MM.1S (cell line): ENCODE data around the gene TCEAL9.

Experiments used
- DNase-seq: peaks from one replicate; pipeline ENCODE4 v3.0.0-alpha.2; 2015
- H2AFZ ChIP-seq: fragments of 300-600 bp; sonication (generic); 2 replicates; pipeline ENCODE4 v1.6.0; 2016; ENCODE audit warnings: antibody characterized with exemption, low read length
- H3F3A ChIP-seq: fragments of 300-600 bp; sonication (generic); 2 replicates; pipeline ENCODE4 v1.6.1; 2016; ENCODE audit warnings: mild to moderate bottlenecking, antibody characterized with exemption, low read length, moderate library complexity, mixed read lengths; ENCODE audit not compliant: insufficient read depth
- H3K27ac ChIP-seq: fragments of 300-600 bp; sonication (generic); 2 replicates; pipeline ENCODE4 v1.5.1; 2016; ENCODE audit warnings: mild to moderate bottlenecking, low read length
- H3K27me3 ChIP-seq: fragments of 300-600 bp; sonication (generic); replicated peaks from 2 replicates; pipeline ENCODE4 v1.6.0; 2016; ENCODE audit warnings: low read length; ENCODE audit not compliant: insufficient read depth
- H3K36me3 ChIP-seq: fragments of 300-600 bp; sonication (generic); replicated peaks from 2 replicates; pipeline ENCODE4 v1.6.1; 2016; ENCODE audit warnings: mild to moderate bottlenecking, low read length, mixed read lengths; ENCODE audit not compliant: insufficient read depth
- H3K4me1 ChIP-seq: fragments of 300-600 bp; sonication (generic); 2 replicates; pipeline ENCODE4 v1.6.1; 2016; ENCODE audit warnings: low read length, mixed read lengths
- H3K4me2 ChIP-seq: fragments of 300-600 bp; sonication (generic); 2 replicates; pipeline ENCODE4 v1.6.0; 2016; ENCODE audit warnings: low read depth, low read length
- H3K4me3 ChIP-seq: fragments of 300-600 bp; sonication (generic); 2 replicates; pipeline ENCODE4 v1.5.1; 2016; ENCODE audit warnings: low read length, mixed read lengths
- H3K79me2 ChIP-seq: fragments of 300-600 bp; sonication (generic); 2 replicates; pipeline ENCODE4 v1.6.1; 2016; ENCODE audit warnings: mixed run types, low read length, mixed read lengths
- H3K9ac ChIP-seq: fragments of 300-600 bp; sonication (generic); 2 replicates; pipeline ENCODE4 v1.6.1; 2016; ENCODE audit warnings: low read length, mixed read lengths
- H3K9me2 ChIP-seq: fragments of 300-600 bp; sonication (generic); replicated peaks from 2 replicates; pipeline ENCODE4 v1.6.1; 2016; ENCODE audit warnings: mild to moderate bottlenecking, low read length, mixed read lengths; ENCODE audit not compliant: insufficient read depth
- H3K9me3 ChIP-seq: fragments of 300-600 bp; sonication (generic); replicated peaks from 2 replicates; pipeline ENCODE4 v1.6.1; 2016; ENCODE audit warnings: mild to moderate bottlenecking, low read length, mixed read lengths; ENCODE audit not compliant: insufficient read depth
- H4K20me1 ChIP-seq: fragments of 300-600 bp; sonication (generic); 2 replicates; pipeline ENCODE4 v1.6.1; 2016; ENCODE audit warnings: mild to moderate bottlenecking, low read length, moderate library complexity, mixed read lengths; ENCODE audit not compliant: insufficient read depth
- EZH2 ChIP-seq: fragments of 300-600 bp; sonication (generic); optimal IDR thresholded peaks from 2 replicates; pipeline ENCODE3; 2017; ENCODE audit warnings: low read depth, mild to moderate bottlenecking, antibody characterized with exemption, low read length, mixed read lengths
- EZH2phosphoT487 ChIP-seq: fragments of 300-600 bp; sonication (generic); IDR thresholded peaks from 2 replicates; pipeline ENCODE4 v1.6.1; 2018; ENCODE audit warnings: antibody characterized with exemption, low read length
- TF ChIP-seq, protein P1 (sequence below): fragments of 300-600 bp; sonication (generic); IDR thresholded peaks from 2 replicates; pipeline ENCODE4 v1.5.1; 2016; ENCODE audit warnings: antibody characterized with exemption, low read length, mixed read lengths

TCEAL9 gene

DNA sequence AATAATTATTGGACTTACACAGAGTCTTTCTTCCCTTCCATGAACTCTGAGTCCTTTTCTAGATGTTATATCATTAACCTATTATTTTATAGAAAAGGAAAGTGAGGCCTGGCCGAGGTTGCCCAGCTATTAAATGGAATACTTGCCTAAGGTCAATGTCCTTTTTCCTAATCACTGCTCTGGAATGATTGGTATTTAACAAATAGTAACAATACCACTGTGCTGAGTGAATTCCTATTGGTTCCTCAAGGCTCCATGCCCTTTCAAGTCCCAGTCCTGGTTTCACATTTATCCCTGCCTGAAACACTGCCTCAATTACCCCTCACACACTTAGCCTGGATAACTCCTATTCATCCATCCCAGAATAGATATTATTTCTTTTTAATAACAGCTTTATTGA, 6.2 kb downstream of the TCEAL9 start:
- Histone ChIP-seq H3K9me3 (no peaks in the 10 kb centered on the region), H3K36me3 (no peaks in the 10 kb centered on the region), H4K20me1 (no peaks in the 10 kb centered on the region), H3K79me2 (no peaks in the 10 kb centered on the region), H3F3A (no peaks in the 10 kb centered on the region), H3K27me3 (no peaks in the 10 kb centered on the region), H3K27ac (no peak overlapping the region), H3K9me2 (no peaks in the 10 kb centered on the region), H3K4me2 (no peak overlapping the region), H2AFZ (no peak overlapping the region), H3K9ac (no peak overlapping the region), H3K4me3 (no peak overlapping the region), H3K4me1 (no peaks in the 10 kb centered on the region)
- no peak for DNase-seq
- no peak for TF ChIP-seq EZH2phosphoT487
- TF ChIP-seq, protein P1, sequence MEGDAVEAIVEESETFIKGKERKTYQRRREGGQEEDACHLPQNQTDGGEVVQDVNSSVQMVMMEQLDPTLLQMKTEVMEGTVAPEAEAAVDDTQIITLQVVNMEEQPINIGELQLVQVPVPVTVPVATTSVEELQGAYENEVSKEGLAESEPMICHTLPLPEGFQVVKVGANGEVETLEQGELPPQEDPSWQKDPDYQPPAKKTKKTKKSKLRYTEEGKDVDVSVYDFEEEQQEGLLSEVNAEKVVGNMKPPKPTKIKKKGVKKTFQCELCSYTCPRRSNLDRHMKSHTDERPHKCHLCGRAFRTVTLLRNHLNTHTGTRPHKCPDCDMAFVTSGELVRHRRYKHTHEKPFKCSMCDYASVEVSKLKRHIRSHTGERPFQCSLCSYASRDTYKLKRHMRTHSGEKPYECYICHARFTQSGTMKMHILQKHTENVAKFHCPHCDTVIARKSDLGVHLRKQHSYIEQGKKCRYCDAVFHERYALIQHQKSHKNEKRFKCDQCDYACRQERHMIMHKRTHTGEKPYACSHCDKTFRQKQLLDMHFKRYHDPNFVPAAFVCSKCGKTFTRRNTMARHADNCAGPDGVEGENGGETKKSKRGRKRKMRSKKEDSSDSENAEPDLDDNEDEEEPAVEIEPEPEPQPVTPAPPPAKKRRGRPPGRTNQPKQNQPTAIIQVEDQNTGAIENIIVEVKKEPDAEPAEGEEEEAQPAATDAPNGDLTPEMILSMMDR: no peak

DNA sequence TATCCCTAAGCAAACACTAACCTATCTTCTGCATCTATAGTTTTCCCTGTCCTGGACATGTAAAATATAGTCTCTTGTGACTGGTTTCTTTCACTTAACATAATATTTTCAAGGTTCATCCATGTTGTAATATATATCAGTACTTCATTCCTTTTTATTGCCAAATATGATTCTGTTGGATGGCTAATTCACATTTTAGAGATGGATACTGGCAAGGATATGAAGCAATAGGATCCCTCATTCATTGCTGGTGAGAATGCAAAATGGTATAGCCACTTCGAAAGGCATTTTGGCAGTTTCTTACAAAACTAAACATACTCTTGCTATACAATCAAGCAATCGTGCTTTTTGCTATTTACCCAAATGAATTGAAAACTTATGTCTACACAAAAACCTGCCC, 6.7 kb downstream of the TCEAL9 start:
- H4K20me1 ChIP-seq: no peaks in the 10 kb centered on the region
- no peaks in the 10 kb centered on the region for H3K4me1 ChIP-seq
- no peaks in the 10 kb centered on the region for H3K36me3 ChIP-seq
- DNase-seq: no peak
- H3K9me2 ChIP-seq: no peaks in the 10 kb centered on the region
- H3K4me2 ChIP-seq: no peak overlapping the region
- no peak overlapping the region for H3K4me3 ChIP-seq
- no peaks in the 10 kb centered on the region for H3K79me2 ChIP-seq
- TF ChIP-seq, protein P1: no peak
- TF ChIP-seq EZH2: no peak
- no peaks in the 10 kb centered on the region for H3K9me3 ChIP-seq
- no peak overlapping the region for H3K27ac ChIP-seq
- H3K9ac ChIP-seq: no peak overlapping the region
- no peaks in the 10 kb centered on the region for H3F3A ChIP-seq
- H2AFZ ChIP-seq: no peak overlapping the region
- H3K27me3 ChIP-seq: no peaks in the 10 kb centered on the region

DNA sequence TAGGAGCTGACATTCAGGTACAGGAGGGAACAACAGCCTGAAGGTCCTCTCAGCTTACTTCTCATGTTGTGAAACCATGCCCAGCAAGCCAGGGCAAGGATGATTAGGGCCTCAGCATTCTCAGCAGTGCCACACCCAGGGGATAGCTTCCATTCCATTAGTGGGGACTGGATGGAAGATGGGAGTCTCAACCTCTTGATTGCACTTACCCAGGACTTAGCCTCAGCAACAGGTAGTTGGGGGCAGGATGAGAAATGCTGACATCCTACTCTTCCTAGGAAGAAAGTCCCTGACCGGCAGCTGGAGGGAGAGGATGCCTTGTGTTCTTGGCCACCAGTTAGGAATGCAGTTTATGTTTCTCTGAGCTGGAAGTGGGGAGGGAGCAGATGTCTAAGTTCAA, 11.2 kb downstream of the TCEAL9 start:
- Histone ChIP-seq H3K4me2 (no peak overlapping the region), H2AFZ (no peak overlapping the region), H3K79me2 (no peaks in the 10 kb centered on the region), H3K27me3 (no peaks in the 10 kb centered on the region), H3K4me3 (no peak overlapping the region), H3K36me3 (no peaks in the 10 kb centered on the region), H3F3A (no peaks in the 10 kb centered on the region), H3K27ac (no peak overlapping the region), H3K9ac (no peak overlapping the region), H3K4me1 (no peaks in the 10 kb centered on the region), H4K20me1 (no peaks in the 10 kb centered on the region), H3K9me2 (no peaks in the 10 kb centered on the region), H3K9me3 (no peaks in the 10 kb centered on the region)
- DNase-seq: no peak
- TF ChIP-seq EZH2: no peak
- no peak for TF ChIP-seq EZH2phosphoT487
- TF ChIP-seq, protein P1: no peak

DNA sequence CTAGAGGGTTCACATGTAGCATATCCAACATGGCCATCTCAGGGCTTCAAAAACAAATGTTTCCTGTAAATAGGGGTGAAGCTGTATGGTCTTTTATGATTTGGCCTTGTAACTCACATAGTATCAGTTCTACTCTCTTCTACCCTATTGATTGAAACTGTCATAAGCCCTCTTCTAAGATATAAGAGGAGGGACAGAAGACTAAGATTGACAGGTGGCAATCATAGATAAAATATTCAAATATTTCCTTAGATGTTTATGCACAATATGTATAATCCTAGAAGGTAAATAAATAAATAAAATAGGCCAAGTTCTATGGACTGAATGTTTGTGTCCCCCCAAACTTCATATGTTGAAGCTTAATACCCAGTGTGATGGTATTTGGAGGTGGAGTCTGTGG, 13.2 kb downstream of the TCEAL9 start:
- no peaks in the 10 kb centered on the region for H3K9me3 ChIP-seq
- no peaks in the 10 kb centered on the region for H3K79me2 ChIP-seq
- no peaks in the 10 kb centered on the region for H3K9me2 ChIP-seq
- H3K36me3 ChIP-seq: no peaks in the 10 kb centered on the region
- no peak overlapping the region for H3K4me3 ChIP-seq
- H3F3A ChIP-seq: no peaks in the 10 kb centered on the region
- DNase-seq: no peak
- H2AFZ ChIP-seq: no peak overlapping the region
- H3K9ac ChIP-seq: no peak overlapping the region
- no peak overlapping the region for H3K27ac ChIP-seq
- no peaks in the 10 kb centered on the region for H3K27me3 ChIP-seq
- no peaks in the 10 kb centered on the region for H3K4me1 ChIP-seq
- H4K20me1 ChIP-seq: no peaks in the 10 kb centered on the region
- no peak overlapping the region for H3K4me2 ChIP-seq
- TF ChIP-seq, protein P1: no peak
- TF ChIP-seq EZH2phosphoT487: no peak
- TF ChIP-seq EZH2: no peak
